HG03135 (cell line): ENCODE measurements around the gene GADD45A.

Source experiments
- ATAC-seq: cut with Tn5 transposase; IDR thresholded peaks from one replicate; pipeline ENCODE4 v1.9.1; 2021; ENCODE audit warnings: mild to moderate bottlenecking, moderate library complexity; ENCODE audit not compliant: unreplicated experiment

The GADD45A gene

GRCh38 chr1:67687649-67688048 is 2.6 kb downstream of the GADD45A start:
- no peak for ATAC-seq

- ATAC-seq = no peak
These were observed 3.7 kb downstream of the GADD45A start for GRCh38 chr1:67688526-67689219.

- ATAC-seq = no peak
These were observed 4.4 kb downstream of the GADD45A start for GRCh38 chr1:67689267-67690017.

- ATAC-seq = no peak
These were observed 5.0 kb downstream of the GADD45A start for GRCh38 chr1:67690018-67690363.

- ATAC-seq = no peak
These were observed 5.4 kb downstream of the GADD45A start for GRCh38 chr1:67690411-67690810.

GRCh38 chr1:67691712-67692111 is 6.7 kb downstream of the GADD45A start:
- ATAC-seq = no peak

GRCh38 chr1:67695963-67696362 is 11.0 kb downstream of the GADD45A start:
- no peak for ATAC-seq

- no peak for ATAC-seq
These were observed 11.7 kb downstream of the GADD45A start for GRCh38 chr1:67696708-67697107.

GRCh38 chr1:67700220-67700619 is 15.2 kb downstream of the GADD45A start:
- ATAC-seq = no peak

GRCh38 chr1:67700692-67701410 is 15.8 kb downstream of the GADD45A start:
- no peak for ATAC-seq

- no peak for ATAC-seq
These were observed 16.9 kb downstream of the GADD45A start for GRCh38 chr1:67701876-67702275.

GRCh38 chr1:67704351-67704750 is 19.4 kb downstream of the GADD45A start:
- ATAC-seq = no peak

GRCh38 chr1:67705735-67706453 is 20.9 kb downstream of the GADD45A start:
- no peak for ATAC-seq

GRCh38 chr1:67708606-67709005 is 23.6 kb downstream of the GADD45A start:
- no peak for ATAC-seq

GRCh38 chr1:67710417-67710816 is 25.4 kb downstream of the GADD45A start:
- no peak for ATAC-seq

- ATAC-seq = no peak
These were observed 26.3 kb downstream of the GADD45A start for GRCh38 chr1:67711158-67711854.

GRCh38 chr1:67711855-67712212 is 26.8 kb downstream of the GADD45A start:
- no peak for ATAC-seq

- ATAC-seq = no peak
These were observed 28.3 kb downstream of the GADD45A start for GRCh38 chr1:67713057-67713846.

- ATAC-seq = no peak
These were observed 30.8 kb downstream of the GADD45A start for GRCh38 chr1:67715819-67716218.

GRCh38 chr1:67716800-67717199 is 31.8 kb downstream of the GADD45A start:
- no peak for ATAC-seq
